ENCODE data around the gene DTX1. TPM values are rescaled to one million over a fixed set of nuclear protein-coding genes. Genes with fewer than 3 reads are reported as not detected.

The DTX1 gene
- total RNA-seq, 1 donor from 2014 or later = 4.3 TPM

- Mint-ChIP-seq H3K36me3 (ENCODE audit: unreplicated experiment) (no peaks in the 10 kb centered on the region), H3K9me3 (ENCODE audit: unreplicated experiment) (no peaks in the 10 kb centered on the region), H3K27me3 (ENCODE audit: unreplicated experiment) (peaks cover 10% of the 10 kb centered on the region), H3K4me3 (ENCODE audit: unreplicated experiment) (no peak overlapping the region), H3K27ac (ENCODE audit: unreplicated experiment) (no peak overlapping the region), H3K4me1 (ENCODE audit: low read depth, unreplicated experiment) (no peaks in the 10 kb centered on the region)
- TF ChIP-seq CTCF (IDR thresholded peaks at IDR 0.05; ENCODE audit: partially characterized antibody, unreplicated experiment) = no peak
- no peak for DNase-seq
Measured at GRCh38 chr12:113134521-113134951, 78.0 kb downstream of the DTX1 start.

- H3K27ac Mint-ChIP-seq (ENCODE audit: unreplicated experiment) = no peak within 1 kb of the TSS
- H3K36me3 Mint-ChIP-seq (ENCODE audit: unreplicated experiment) = no peaks in the 10 kb centered on the region
- no peaks in the 10 kb centered on the region for H3K9me3 Mint-ChIP-seq (ENCODE audit: unreplicated experiment)
- peak; percentile 49 for DNase-seq
- no peaks in the 10 kb centered on the region for H3K4me1 Mint-ChIP-seq (ENCODE audit: low read depth, unreplicated experiment)
- TF ChIP-seq CTCF (IDR thresholded peaks at IDR 0.05; ENCODE audit: partially characterized antibody, unreplicated experiment) = peak; percentile 53
- H3K4me3 Mint-ChIP-seq (ENCODE audit: unreplicated experiment) = no peak within 1 kb of the TSS
- H3K27me3 Mint-ChIP-seq (ENCODE audit: unreplicated experiment) = peaks cover 8% of the 10 kb centered on the region
Measured at GRCh38 chr12:113135178-113136127, 78.9 kb downstream of the DTX1 start, which contains the start of gene RASAL1. TSS of gene RASAL1 (minus strand) at chr12:113135761. CDS start at chr12:113135462, 299 bp downstream.

- Mint-ChIP-seq H3K9me3 (ENCODE audit: unreplicated experiment) (no peaks in the 10 kb centered on the region), H3K4me3 (ENCODE audit: unreplicated experiment) (no peak overlapping the region), H3K36me3 (ENCODE audit: unreplicated experiment) (no peaks in the 10 kb centered on the region), H3K27me3 (ENCODE audit: unreplicated experiment) (peaks cover 8% of the 10 kb centered on the region), H3K27ac (ENCODE audit: unreplicated experiment) (no peak overlapping the region), H3K4me1 (ENCODE audit: low read depth, unreplicated experiment) (no peaks in the 10 kb centered on the region)
- no peak for DNase-seq
- TF ChIP-seq CTCF (IDR thresholded peaks at IDR 0.05; ENCODE audit: partially characterized antibody, unreplicated experiment) = no peak
Measured at GRCh38 chr12:113136128-113136989, 79.8 kb downstream of the DTX1 start.

GRCh38 chr12:113136990-113137511, 80.5 kb downstream of the DTX1 start:
- H3K4me3 Mint-ChIP-seq (ENCODE audit: unreplicated experiment) = no peak overlapping the region
- H3K36me3 Mint-ChIP-seq (ENCODE audit: unreplicated experiment) = no peaks in the 10 kb centered on the region
- no peak for TF ChIP-seq CTCF (IDR thresholded peaks at IDR 0.05; ENCODE audit: partially characterized antibody, unreplicated experiment)
- H3K9me3 Mint-ChIP-seq (ENCODE audit: unreplicated experiment) = no peaks in the 10 kb centered on the region
- H3K27me3 Mint-ChIP-seq (ENCODE audit: unreplicated experiment) = peaks cover 6% of the 10 kb centered on the region
- no peaks in the 10 kb centered on the region for H3K4me1 Mint-ChIP-seq (ENCODE audit: low read depth, unreplicated experiment)
- H3K27ac Mint-ChIP-seq (ENCODE audit: unreplicated experiment) = no peak overlapping the region
- DNase-seq = no peak
